HG02588 (cell line): Measurements from ENCODE around the gene ZBTB5.
A peak's percentile ranks its signal among the peaks of the same experiment; 100 is the strongest.
"Not testable (repeated sequence)": the region's sequence is repeated elsewhere in the genome, so short reads cannot be mapped to it uniquely, and the experiment has no call there.

Source experiments
- ATAC-seq: cut with Tn5 transposase; IDR thresholded peaks from one replicate; pipeline ENCODE4 v1.9.1; 2021; ENCODE audit warnings: mild to moderate bottlenecking, moderate library complexity; ENCODE audit not compliant: unreplicated experiment

ZBTB5 gene

DNA sequence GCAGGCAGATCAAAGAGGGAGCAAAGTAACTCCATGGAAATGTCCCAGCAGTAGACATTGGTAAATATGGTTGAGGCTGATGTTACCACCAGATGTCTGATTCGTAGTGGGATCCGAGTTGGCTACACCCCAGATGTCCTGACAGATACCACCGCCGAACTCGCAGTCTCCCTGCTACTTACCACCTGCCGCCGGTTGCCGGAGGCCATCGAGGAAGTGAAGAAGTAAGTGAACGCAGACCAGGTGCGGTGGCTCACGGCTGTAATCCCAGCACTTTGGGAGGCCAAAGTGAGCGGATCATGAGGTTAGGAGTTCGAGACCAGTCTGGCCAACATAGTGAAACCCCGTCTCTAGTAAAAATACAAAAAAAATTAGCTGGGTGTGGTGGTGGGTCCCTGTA, 38.8 kb downstream of the ZBTB5 start:
- ATAC-seq, result not testable (repeated sequence)

DNA sequence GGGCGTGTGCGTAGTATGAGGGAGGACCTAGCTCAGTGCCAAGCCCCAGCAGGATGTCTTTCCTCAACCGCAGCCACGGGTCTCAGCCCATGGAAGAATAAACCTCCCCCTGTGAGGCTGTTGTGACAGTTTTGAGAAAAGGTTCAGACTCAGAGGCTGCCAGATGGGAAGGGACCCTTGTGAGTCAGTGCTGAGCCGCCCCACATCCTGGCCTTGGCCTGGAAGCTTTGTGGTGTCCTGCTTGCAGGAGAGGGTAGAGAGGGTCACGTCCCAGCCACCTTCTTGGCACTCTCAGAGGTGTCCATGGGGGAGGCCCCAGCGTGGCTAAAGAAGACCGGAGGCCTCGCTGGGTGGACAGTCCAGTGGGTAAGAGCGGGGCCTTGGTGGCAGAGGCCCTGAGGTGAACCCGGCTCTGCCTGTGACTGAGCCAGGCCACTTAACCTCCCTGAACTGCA, 39.9 kb downstream of the ZBTB5 start:
- no peak for ATAC-seq

DNA sequence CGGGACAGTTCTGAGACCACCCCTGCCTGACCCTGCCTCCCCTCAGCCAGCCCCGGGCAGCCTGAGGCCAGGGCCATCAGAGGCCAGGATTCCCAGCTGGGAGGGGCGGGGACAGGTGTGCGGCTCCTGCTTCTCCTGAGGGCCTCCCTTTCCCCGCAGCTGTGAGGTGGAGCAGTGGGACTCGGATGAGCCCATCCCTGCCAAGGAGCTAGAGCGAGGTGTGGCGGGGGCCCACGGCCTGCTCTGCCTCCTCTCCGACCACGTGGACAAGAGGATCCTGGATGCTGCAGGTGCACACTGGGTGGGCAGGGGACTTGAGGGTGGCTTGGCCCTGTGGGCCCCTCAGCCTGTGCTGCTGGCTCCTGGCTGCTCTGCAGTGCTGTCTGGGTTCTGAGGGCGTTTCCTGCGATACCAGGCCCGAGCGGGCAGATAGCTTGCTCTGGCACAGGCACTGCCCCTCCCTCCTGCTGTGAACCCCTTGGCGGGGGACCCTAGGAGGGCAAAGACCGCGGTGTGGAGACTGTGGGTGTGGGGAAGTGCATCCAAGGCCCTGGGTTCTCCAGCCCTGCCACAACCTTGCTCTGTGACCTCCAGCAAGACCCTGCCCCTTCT, 40.5 kb downstream of the ZBTB5 start:
- ATAC-seq, result no peak

DNA sequence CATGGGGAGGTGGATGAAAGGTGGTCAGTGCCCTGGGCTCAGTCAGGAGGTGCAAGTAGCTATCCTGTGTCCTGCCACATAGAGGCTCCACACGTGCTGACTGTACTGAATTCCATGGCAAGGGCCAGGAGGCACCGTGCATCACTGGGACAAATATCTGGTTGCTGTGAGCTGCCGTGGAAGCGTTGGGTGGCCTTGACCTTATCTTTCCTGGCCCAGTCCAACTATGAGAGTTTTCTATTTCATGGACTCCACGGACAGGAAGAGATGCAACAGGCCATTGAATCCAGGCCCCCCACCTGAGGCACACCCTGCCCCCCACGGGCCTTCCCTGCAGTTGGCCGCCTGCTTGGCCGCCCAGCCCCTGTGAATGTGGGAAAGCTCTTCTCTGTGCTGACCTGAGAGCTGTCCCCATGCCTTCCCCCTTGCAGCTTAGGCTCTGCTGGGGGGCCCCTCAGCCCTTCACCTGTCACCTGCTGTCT, 41.0 kb downstream of the ZBTB5 start:
- no peak for ATAC-seq

DNA sequence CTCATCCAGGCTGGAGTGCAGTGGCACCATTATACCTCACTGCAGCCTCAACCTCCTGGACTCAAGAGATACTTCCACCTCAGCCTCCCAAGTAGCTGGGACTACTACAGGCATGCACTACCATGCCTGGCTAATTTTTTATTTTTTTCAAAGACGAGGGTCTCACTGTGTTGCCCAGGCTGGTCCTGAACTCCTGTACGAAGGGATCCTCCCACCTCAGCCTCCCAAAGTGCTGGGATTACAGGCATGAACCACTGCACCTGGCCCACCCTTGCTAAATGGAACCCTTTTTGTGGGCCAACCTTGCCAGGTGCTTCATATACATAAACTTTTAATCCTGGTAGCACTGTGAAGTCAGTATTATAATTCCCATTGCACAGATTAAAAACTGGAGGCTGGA, 41.7 kb downstream of the ZBTB5 start:
- no peak for ATAC-seq

DNA sequence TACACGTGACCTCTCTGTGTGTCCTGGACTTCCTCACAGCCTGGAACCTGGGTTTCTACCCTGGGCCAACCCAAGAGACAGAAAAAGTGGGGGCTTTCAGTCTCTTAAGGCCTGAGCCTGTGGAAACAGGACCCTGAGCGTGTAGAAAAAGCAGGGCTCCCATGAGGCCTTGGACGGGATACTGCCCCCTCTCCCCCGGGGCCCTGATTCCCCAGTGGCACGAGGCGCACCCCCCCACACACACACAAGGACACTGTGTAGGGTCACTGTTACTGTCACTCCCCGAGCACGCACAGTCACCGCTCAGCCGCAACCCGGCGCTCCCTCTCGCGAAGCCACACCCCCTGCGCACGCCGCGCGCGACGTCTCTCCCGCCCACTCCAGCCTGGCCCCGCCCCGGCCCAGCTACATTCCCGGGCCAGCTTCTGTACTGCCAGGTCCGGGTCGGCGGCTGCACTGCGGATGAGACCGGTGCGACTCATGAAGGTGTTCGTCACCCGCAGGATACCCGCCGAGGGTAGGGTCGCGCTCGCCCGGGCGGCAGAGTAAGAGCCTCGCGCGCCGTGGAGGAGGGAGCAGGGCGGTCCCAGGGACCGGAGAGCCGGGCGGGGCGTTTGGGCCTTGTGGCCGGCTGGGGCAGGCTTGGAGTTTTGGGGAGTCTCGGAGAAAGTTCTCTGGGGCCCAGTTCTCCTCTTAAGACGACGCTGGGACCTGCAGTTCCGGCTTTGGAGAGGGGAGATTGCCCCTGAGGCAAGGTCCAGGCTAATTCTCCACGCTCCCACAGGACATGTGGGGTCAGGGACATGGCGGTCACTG, 42.8 kb downstream of the ZBTB5 start, which contains the start of gene GRHPR:
GRHPR (plus strand) TSS at position 408 of the 816 bp plus-strand sequence; CDS start at position 463, 55 bp downstream.
- ATAC-seq, result peak; percentile 95

DNA sequence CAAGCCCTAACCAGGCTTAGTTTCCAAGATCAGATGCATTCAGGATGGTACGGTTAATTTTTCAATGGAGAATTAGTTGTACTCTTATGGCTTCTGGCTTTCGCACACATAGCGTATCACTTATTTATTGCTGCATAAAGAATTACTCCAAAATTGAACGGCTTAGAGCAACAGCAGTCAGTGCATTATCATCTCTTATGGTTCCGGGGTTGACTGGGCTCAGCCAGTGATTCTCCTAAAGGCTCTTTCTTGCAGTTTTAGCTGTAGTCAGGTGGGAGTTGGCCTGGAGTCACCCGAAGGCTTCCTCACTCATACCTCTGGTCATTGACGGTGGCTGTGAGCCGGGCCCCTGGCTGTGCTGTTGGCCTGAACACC, 43.3 kb downstream of the ZBTB5 start:
- ATAC-seq, result no peak

DNA sequence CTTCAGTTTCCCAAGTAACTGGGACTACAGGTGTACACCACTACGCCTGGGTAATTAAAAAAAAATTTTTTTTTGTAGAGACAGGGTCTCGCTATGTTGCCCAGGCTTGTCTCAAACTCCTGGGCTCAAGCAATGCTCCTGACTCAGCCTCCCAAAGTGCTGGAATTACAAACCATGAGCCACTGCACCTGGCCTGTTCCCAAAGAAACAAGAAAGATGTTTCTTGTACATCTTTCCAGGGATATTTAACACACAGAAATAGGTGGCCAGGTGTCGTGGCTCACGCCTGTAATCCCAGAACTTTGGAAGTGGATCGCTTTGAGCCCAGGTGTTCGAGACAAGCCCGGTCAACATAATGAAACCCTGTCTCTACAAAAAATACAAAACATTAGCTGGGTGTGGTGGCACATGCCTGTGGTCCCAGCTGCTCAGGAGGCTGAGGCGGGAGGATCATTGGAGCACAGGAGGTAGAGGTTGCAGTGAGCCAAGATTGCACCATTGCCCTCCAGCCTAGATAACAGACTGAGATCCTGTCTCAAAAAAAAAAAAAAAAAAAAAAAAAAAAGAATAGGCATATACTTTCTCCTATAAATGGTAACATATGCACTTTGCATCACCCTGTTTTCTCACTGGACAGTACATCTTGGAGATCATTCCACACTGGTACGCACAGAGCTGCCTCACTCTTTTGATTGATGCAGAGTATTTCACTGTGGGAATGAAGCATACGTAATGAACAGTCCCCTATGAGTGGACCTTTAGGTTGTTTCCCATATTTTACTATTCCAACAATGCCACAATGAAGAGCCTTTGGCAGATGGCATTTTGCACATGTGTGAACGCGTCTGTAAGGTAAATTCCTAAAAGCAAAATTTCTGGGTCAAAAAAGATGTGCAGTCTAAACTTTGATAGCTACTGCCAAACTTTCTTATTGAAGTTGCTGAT, 44.7 kb downstream of the ZBTB5 start:
- ATAC-seq, result no peak

DNA sequence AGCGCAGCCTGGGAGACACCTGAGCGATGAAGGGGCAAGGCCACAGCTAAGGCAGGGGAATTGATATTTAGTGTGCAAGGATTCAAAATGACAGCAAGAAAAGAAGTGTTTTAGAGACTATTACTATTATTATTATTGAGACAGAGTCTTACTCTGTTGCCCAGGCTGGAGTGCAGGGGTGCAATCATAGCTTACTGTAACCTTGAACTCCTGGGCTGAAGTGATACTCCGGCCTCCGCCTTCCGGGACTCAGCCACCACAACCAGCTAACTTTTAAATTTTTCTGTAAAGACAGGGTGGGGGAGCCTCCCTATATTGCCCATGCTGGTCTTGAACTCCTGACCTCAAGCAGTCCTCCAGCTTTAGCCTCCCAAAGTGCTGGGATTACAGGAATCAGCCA, 46.0 kb downstream of the ZBTB5 start:
- no peak for ATAC-seq

DNA sequence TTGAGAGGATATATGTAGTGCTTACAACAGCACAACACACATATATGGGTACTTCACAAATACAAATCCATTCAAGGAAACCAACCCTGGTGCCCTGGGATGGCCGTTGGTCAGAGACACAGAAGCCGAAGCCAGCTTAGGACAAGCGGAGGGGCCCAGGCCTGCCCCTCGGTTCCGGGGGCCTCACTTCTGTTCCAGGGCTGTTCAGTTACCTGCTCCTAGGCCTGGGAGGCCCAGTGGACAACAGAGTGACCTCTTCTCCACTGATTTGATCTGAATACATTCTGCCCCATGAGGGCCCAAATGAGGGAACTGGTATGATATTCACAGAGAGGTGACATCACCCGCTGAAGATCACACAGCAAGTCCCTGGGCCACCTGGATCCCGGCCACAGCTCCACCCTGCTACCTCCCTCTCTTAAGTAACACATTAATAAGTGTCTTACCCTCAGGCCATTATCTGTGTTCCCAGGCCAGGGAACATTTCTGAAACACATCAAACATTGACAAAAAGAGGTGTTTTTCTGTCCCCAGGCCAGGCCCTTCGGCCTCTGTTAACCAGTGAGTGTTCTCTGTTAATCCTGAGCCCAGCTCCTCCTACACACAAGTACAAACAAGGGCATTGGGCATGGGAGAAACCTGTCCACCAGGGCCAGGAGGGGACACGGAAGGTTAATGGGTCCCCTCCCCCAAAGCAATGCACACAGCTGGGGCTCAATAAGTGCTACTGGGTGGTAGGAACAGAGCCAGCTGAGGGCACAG, 47.2 kb downstream of the ZBTB5 start:
- ATAC-seq, result no peak

DNA sequence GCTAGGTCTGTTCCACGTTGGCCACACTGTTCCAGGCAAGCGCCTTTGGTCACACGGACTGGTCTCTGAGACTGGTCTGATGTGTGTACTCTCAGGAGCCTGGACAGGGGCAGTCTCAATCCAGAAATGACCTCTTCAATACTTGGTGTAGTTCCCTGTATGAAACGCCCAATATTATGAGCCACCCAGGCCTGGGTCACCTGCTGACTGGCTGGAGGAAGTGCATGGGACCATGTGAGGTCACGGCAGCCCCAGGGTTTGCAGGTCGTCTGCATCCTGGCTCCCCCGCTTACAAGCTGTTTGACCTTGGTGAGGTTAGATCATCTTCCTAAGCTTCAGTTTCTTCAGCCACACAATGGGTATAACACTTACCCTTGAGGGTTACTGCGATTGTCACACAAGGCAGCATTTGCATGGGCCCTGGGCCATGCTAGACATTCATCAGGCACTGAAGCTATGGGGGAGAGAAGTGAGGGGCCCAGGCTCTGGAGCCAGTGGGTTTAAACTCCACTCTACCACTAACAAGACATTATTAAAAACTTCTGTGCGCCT, 47.9 kb downstream of the ZBTB5 start:
- ATAC-seq, result no peak

DNA sequence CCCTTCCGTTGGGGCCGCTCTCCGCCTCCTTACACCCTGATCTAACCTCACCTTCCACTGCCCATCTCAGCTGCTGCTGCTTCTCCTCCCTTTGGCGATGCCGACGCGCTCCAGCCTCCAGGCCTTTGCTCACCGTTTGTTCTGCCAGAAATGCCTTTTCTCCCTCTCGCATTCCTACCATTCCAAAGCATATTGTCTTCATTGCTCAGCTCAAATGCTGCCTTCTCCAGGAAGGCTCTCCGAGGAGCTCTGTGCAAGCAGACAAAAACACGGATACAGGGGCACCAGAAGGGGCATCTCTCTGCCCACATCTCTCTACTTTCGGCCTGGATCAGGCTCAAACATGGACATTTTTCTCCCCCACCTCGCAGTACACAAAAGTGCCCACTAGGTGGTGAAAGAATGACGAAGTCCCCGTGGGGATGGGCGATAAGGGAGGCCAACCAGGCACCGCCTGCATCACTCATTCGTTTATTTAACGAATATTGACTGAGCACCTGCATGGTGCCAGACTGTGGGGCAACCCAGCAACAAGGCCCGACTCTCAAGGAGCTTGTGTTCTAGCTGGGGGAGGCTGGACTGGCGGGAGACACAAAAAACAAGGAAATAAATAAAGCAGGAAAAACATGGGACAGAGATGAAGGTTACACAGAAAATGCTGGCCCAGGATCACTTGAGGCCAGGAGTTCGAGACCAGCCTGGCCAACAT, 50.1 kb downstream of the ZBTB5 start:
- ATAC-seq, result no peak

DNA sequence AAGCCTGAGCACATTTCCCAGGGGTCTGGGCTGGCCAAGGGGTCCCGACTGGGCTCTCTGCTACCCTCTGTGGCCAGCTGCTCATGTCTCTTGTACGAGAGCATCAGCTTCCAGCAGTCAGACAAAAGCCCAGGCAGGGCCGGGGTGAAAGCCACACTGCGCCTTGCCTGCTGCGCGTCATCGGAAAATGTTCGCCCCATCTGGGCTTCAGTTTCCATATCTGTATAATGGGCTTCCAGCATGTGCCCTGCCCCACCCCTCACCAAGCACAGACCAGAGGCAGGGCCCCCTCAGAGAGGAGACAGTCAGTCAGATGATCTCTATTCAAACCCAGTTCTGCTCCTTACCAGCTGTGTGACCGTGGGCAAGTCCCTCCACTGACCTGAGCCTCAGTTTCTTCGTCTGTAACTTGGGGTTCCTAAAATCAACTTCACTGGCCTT, 50.7 kb downstream of the ZBTB5 start:
- no peak for ATAC-seq

DNA sequence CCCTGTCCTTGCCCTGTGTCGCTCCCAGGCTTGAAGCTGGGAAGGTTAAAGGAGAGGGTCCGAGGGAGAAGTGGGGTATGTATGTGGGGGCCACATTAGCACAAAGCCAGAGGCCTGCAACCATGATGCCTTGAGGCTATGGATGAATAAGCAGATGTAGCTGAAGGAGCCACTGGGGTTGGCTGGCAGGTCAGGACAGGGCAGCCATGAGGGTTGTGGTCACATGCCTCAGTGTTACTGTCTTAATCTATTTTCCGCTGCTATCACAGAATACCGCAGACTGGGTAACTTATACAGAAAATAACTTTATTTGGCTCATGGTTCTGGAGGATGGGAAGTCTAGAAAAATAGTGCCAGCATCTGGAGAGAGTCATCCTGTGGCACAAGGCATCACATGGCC, 51.9 kb downstream of the ZBTB5 start:
- no peak for ATAC-seq

DNA sequence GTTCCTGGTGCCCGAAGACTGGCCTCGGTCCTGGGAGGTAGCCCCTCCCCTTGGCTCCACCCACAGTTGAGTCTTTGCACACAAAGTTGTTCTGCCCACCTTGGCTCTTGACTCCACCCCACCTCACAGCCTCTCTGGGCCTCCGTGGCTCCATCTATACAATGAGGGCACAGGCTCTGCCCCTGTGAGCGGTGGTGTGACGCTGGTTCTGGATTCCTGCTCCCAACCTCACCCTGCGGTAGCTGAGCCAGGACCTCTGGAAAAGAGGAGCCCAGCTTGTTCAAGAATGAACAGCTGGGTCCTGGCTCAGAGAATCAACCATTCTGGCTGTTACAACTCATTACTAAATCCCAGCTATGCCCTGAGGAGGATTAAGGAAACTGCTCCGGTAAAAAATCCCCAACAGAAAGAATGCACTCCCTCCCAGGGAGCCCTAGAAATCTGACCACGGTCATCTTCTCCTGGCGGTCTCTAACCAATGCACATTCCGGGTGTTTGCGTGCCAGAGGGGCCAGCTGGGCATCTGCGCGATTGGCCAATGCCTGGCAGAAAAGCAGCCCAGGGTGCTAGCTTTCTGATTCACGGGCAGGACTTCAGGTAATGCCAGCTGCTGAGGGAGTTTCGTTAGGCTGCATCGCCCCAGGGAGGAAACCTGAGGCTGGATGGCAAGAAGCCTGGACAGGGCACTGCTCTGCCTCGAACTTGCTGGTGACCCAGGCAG, 52.7 kb downstream of the ZBTB5 start:
- no peak for ATAC-seq

DNA sequence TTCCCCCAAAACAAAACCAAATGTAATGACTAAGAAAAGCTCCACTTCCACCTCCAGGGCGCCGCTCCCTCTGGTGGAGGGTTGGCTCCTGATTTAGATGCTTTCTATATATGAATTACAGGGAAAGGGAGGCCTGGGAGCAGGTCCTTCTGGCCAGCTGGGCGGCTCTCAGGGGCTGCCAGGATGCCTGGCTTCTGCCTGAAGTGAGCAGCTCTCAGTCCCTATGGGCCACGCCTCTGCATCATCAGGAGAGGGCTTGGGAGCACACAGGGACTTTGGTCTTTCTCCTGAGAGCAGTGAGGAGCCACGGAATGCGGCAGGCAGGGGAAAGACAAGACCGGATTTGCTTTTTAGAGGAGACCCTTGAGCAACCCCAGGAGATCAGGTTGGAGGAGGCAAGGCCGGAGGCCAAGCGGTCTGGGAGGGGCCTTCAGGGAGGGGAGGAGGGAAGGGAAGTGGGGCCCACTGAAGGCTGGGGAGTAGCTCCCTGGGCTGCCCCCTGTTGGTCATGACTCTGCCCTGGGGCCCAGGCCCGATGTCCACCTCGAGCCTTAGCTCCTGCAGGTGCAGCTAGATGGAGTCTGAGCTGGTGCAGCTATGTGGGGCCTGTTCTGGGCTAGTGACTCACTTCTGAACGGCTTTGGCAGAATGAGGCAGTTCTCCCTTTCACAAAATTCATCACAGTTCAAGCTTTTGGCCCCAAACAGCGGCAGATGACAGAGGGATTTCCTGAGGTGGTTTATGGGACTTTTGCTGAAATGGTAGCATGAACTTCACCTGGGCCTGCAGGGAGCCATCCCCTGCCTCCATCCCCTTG, 54.1 kb downstream of the ZBTB5 start:
- peak; percentile 31 for ATAC-seq

DNA sequence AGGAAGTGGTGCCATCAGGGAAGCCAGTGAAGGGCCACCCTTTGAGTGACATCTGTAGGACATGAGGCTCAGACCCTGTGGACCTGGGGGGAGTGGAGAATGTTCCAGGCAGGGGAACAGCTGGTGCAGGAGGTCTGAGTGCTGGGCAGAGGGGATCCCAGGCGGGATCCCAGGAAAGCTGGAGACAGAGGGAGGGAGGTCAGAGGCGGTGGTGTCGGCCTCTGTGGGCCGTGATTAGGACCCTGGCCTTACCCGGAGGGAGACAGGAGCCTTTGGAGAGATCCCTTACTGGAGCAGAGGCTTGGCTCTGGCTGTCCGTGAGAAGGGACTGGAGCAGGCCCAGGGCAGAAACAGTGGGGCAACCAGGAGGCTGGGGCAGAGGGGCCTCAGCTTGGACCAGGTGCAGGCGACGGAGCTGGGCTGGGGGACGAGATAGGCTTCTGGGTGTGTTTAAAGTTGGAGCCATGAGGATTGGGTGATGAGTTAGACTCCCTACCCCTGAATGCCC, 54.8 kb downstream of the ZBTB5 start:
- ATAC-seq, result no peak
